GM12878 (cell line): ENCODE measurements around the gene CHURC1. TPM values are rescaled to one million over a fixed set of nuclear protein-coding genes. Genes with fewer than 3 reads are reported as not detected.

ENCODE experiments used
- ATAC-seq: fragments of 200-7000 bp; cut with Tn5 transposase; 3 replicates; pipeline ENCODE4 v1.9.1; 2020; ENCODE audit warnings: mild to moderate bottlenecking, moderate library complexity
- BruUV-seq: library from RNA; stranded (reverse); fragments of 400-500 nt; replicated peaks from 2 replicates; lab custom pipeline; 2021; lab: Mats Ljungman, UMichigan
- CTCF ChIA-PET: fragments of 300-600 bp; sonication (Branson Sonifier 250); formaldehyde crosslinking; extraction: SDS; loops from one replicate; lab custom pipeline; 2021; ENCODE audit warnings: inconsistent platforms; lab: Yijun Ruan, JAX
- POLR2A ChIA-PET: fragments of 350-600 bp; formaldehyde crosslinking; extraction: SDS; loops from one replicate; lab custom pipeline; 2021; ENCODE audit warnings: inconsistent platforms; lab: Charles Lee
- RAD21 ChIA-PET: fragments of 300-600 bp; sonication (Branson Sonifier 250); formaldehyde crosslinking; loops from one replicate; lab custom pipeline; 2023; ENCODE audit warnings: antibody characterized with exemption; ENCODE audit not compliant: unreplicated experiment; lab: Charles Lee
- SMC1A ChIA-PET: fragments of 300-600 bp; sonication (Branson Sonifier 250); formaldehyde crosslinking; loops from one replicate; lab custom pipeline; 2023; ENCODE audit not compliant: unreplicated experiment, uncharacterized antibody; lab: Charles Lee
- DNase-seq: peaks from one replicate; pipeline ENCODE4 v3.0.0-alpha.2; 2011; ENCODE audit warnings: low read depth, low spot score
- FAIRE-seq: peaks from 3 replicates; lab custom pipeline; 2011; peaks lifted over from hg19 to GRCh38; lab: Jason Lieb, UNC
- H2AFZ ChIP-seq: 2 replicates; pipeline ENCODE4 v1.6.0; 2011; ENCODE audit warnings: low read depth, low read length, control low read depth; ENCODE audit not compliant: control insufficient read depth
- H3K27ac ChIP-seq: 2 replicates; pipeline ENCODE4 v1.5.1; 2011; ENCODE audit warnings: control low read depth; ENCODE audit not compliant: control insufficient read depth, insufficient read depth
- H3K27me3 ChIP-seq, 2 experiments: replicated peaks in 1 of 2; 2 replicates each; pipeline versions ENCODE4 v1.6.0 to v1.6.1; 2011; ENCODE audit warnings: low read length in 1 of 2; ENCODE audit not compliant: control insufficient read depth in 2 of 2, insufficient read depth in 2 of 2
- H3K36me3 ChIP-seq, 2 experiments: 2 replicates each; pipeline ENCODE4 v1.5.1; 2011; ENCODE audit warnings: low read length in 1 of 2; ENCODE audit not compliant: control insufficient read depth in 2 of 2, insufficient read depth in 2 of 2
- H3K4me1 ChIP-seq: 2 replicates; pipeline ENCODE4 v1.6.1; 2011; ENCODE audit warnings: mild to moderate bottlenecking, low read length, moderate library complexity, mixed read lengths; ENCODE audit not compliant: control insufficient read depth, insufficient read depth
- H3K4me2 ChIP-seq: 2 replicates; pipeline ENCODE4 v1.6.0; 2011; ENCODE audit warnings: control low read depth; ENCODE audit not compliant: control insufficient read depth, insufficient read depth
- H3K4me3 ChIP-seq: fragments of 200-600 bp; sonication (generic); 2 replicates; pipeline ENCODE4 v1.5.1; 2016
- H3K79me2 ChIP-seq: 2 replicates; pipeline ENCODE4 v1.6.0; 2011; ENCODE audit warnings: low read length; ENCODE audit not compliant: control insufficient read depth, insufficient read depth
- H3K9ac ChIP-seq: 2 replicates; pipeline ENCODE4 v1.8.0; 2011; ENCODE audit warnings: low read length, control low read depth, mixed read lengths; ENCODE audit not compliant: control insufficient read depth, insufficient read depth
- H3K9me3 ChIP-seq: replicated peaks from 3 replicates; pipeline ENCODE4 v1.5.1; 2011; ENCODE audit warnings: mild to moderate bottlenecking, low read length; ENCODE audit not compliant: control insufficient read depth, insufficient read depth
- H4K20me1 ChIP-seq: 2 replicates; pipeline ENCODE4 v1.6.0; 2011; ENCODE audit not compliant: control insufficient read depth, insufficient read depth
- BMI1 ChIP-seq: fragments of 450-650 bp; IDR thresholded peaks from 2 replicates; pipeline ENCODE4 v1.6.1; 2016; ENCODE audit warnings: mild to moderate bottlenecking, moderate library complexity, borderline replicate concordance
- CEBPZ ChIP-seq: fragments of 150-350 bp; IDR thresholded peaks from 2 replicates; pipeline ENCODE4 v1.6.1; 2016; ENCODE audit warnings: low read depth, low read length
- EGR1 ChIP-seq, 2 experiments: IDR thresholded peaks; 1 replicate in 1 of 2; 2 replicates in 1 of 2; pipeline ENCODE4 v1.6.1; 2011 to 2012; ENCODE audit warnings: low read depth in 2 of 2, low read length in 2 of 2, borderline replicate concordance in 1 of 2, mild to moderate bottlenecking in 1 of 2, moderate library complexity in 1 of 2
- KDM1A ChIP-seq: fragments of 200-600 bp; sonication (generic); IDR thresholded peaks from 2 replicates; pipeline ENCODE4 v1.6.1; 2016; ENCODE audit warnings: borderline replicate concordance
- MEF2B ChIP-seq: fragments of 450-650 bp; IDR thresholded peaks from 2 replicates; pipeline ENCODE4 v1.6.1; 2018; ENCODE audit warnings: mild to moderate bottlenecking, moderate library complexity; ENCODE audit not compliant: partially characterized antibody, poor library complexity, severe bottlenecking
- PBX3 ChIP-seq: IDR thresholded peaks from 2 replicates; pipeline ENCODE4 v1.6.1; 2011; ENCODE audit warnings: mild to moderate bottlenecking, low read depth, low read length, moderate library complexity; ENCODE audit not compliant: insufficient replicate concordance
- TCF12 ChIP-seq: IDR thresholded peaks from 2 replicates; pipeline ENCODE4 v1.6.1; 2011; ENCODE audit warnings: low read depth, mild to moderate bottlenecking, low read length
- ZNF217 ChIP-seq: fragments of 450-650 bp; IDR thresholded peaks from 2 replicates; pipeline ENCODE4 v1.6.1; 2017; ENCODE audit warnings: antibody characterized with exemption, mild to moderate bottlenecking
- WGBS: methylation state at CpG from one replicate; pipeline ENCODE4 v1.1.6; 2016; ENCODE audit warnings: low lambda C conversion rate; ENCODE audit not compliant: insufficient replicate concordance, insufficient coverage; ENCODE audit errors: missing lambda C conversion rate; 5-methylcytosine and 5-hydroxymethylcytosine counted together
- in situ Hi-C: fragments of 300-500 bp; cut with MboI; formaldehyde crosslinking; loops from 9 replicates; pipeline ENCODE4 v1.14.3; 2018; ENCODE audit warnings: mixed read lengths
- intact Hi-C: fragments of 100-400 bp; cut with micrococcal nuclease; formaldehyde crosslinking; loops from one replicate; pipeline ENCODE4 v1.14.2; 2022; ENCODE audit not compliant: unreplicated experiment
- polyA plus RNA-seq, 11 experiments: library from polyadenylated mRNA; depleted of rRNA in 4 of 11; unstranded in 6 of 11; stranded (reverse) in 5 of 11; fragments of >200 nt; fragmentation: Nextera tagmentation in 4 of 11; fragmentation: Illumina TruSeq in 1 of 11; extraction: Ambion mirVana in 4 of 11; extraction: Trizol in 1 of 11; gene quantifications; 1 replicate in 1 of 11; 2 replicates in 10 of 11; pipeline versions ENCODE4 v1.2.1 to v1.2.3, GENCODE V29; 2011 to 2016; ENCODE audit warnings: inconsistent platforms in 2 of 11, missing spikeins in 2 of 11, low read depth in 1 of 11
- total RNA-seq, 4 experiments: library from RNA; depleted of rRNA in 3 of 4; stranded (reverse); fragments of >200 nt in 3 of 4; fragmentation: Illumina TruSeq in 1 of 4; extraction: Trizol in 1 of 4; gene quantifications; 2 replicates each; pipeline versions ENCODE4 v1.2.1 to v1.2.3, GENCODE V29; 2013 to 2021

CHURC1 gene
- total and polyA plus RNA-seq, 10 of the 15 experiments (the other 5 are each of a cell fraction or from before 2014, with no cell fraction given), result 41.0 to 421 (median 140) TPM

GRCh38 chr14:64865109-64865508 lies 49.1 kb upstream of the CHURC1 start:
- in situ Hi-C loops, result no loop called here
- no peaks in the 10 kb centered on the region for H3K79me2 ChIP-seq
- no peaks in the 10 kb centered on the region for H3K36me3 ChIP-seq
- ChIA-PET RAD21 (no interaction called here), CTCF (no interaction called here)
- no peak overlapping the region for H3K4me3 ChIP-seq
- DNase-seq (no peak), ATAC-seq (no peak), FAIRE-seq (no peak)
- H4K20me1 ChIP-seq, result no peaks in the 10 kb centered on the region
- H3K9ac ChIP-seq, result no peak overlapping the region
- H3K27me3 ChIP-seq, result peaks cover 0 to 5% of the 10 kb centered on the region in 2 experiments; a peak in 1 of 4 replicates
- H3K9me3 ChIP-seq, result no peaks in the 10 kb centered on the region
- no peak overlapping the region for H3K4me2 ChIP-seq
- H3K27ac ChIP-seq, result no peak overlapping the region
- TF ChIP-seq PBX3 (no peak), EGR1 (IDR thresholded peaks at IDR 0.05; ENCODE audit: borderline replicate concordance in 1 of 2, low read depth in 2 of 2, low read length in 2 of 2) (no peak), KDM1A (no peak), ZNF217 (no peak), MEF2B (no peak), CEBPZ (no peak), BMI1 (no peak), TCF12 (no peak)
- TF ChIP-seq, all 136 proteins: peak for 0
- no peak overlapping the region for H2AFZ ChIP-seq
- ChIA-PET POLR2A (no interaction called here), SMC1A (interaction anchor here (1.0 kb wide), 1 partner anchor 15 kb away, joined by 3 read pairs; the partner anchor contains the start of gene SPTB)
- intact Hi-C loops, result no loop called here
- BruUV-seq, result no TSS peak
- 26% methylated on average over 6 of the region's 6 CpGs for WGBS
- no peaks in the 10 kb centered on the region for H3K4me1 ChIP-seq
